ENCODE results near the gene HECTD4. TPM values are rescaled to one million over a fixed set of nuclear protein-coding genes. Genes with fewer than 3 reads are reported as not detected.

The HECTD4 gene
- total and polyA plus RNA-seq, 2 experiments from 2014 or later, result 25.7 to 36.9 TPM

DNA sequence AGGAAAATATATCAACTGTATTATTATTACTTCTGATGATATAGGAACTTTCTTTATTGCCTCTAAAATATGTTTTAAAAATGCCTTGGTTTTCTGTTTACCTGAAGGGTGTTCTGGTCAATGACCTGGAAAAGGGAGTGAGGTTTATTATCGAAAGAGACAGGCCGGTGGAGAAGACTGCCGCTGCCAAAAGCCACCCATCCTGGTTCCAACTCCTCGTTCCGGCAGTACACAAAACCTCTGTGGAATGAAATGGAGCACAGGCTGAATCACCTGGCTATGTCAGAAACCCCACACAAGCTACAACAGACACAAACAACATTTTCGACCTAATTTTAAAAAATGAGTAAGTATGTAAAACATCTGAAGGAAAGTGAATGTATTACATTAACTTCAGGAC is 73.6 kb downstream of the HECTD4 start:
- Mint-ChIP-seq H3K27ac (peak overlapping the region; percentile 26; the same call in 1 of the 2 replicates), H3K4me1 (no peaks in the 10 kb centered on the region), H3K36me3 (ENCODE audit: low read depth) (no peaks in the 10 kb centered on the region), H3K27me3 (ENCODE audit: insufficient read depth, low read depth, poor library complexity) (no peaks in the 10 kb centered on the region), H3K9me3 (no peaks in the 10 kb centered on the region), H3K4me3 (no peak overlapping the region)
- Histone ChIP-seq H3F3A (replicated peaks; ENCODE audit: low read depth) (no peaks in the 10 kb centered on the region), H3K4me1 (ENCODE audit: insufficient read depth) (0 out of 2 replicates have a peak, but pooled peaks cover 8% of the 10 kb centered on the region), H3K4me2 (no peak overlapping the region), H3K79me2 (replicated peaks; ENCODE audit: insufficient read depth) (no peaks in the 10 kb centered on the region), H4K20me1 (replicated peaks; ENCODE audit: insufficient read depth) (no peaks in the 10 kb centered on the region), H3K4me3 (no peak overlapping the region), H3K27ac (ENCODE audit: low read depth) (0 out of 2 replicates have a peak overlapping the region, but pooled peaks have one; percentile 16), H3K9me2 (ENCODE audit: insufficient read depth) (no peaks in the 10 kb centered on the region), H2AFZ (no peak overlapping the region), H3K36me3 (ENCODE audit: insufficient read depth) (peaks cover 8% of the 10 kb centered on the region; the same call in 1 of the 2 replicates), H3K27me3 (ENCODE audit: insufficient read depth) (no peaks in the 10 kb centered on the region)
- DNase-seq (ENCODE audit: low spot score) (no peak), ATAC-seq (no peak)
- TF ChIP-seq ZNF114 (CRISPR knock-in tag; IDR thresholded peaks at IDR 0.05), result no peak
- TF ChIP-seq, protein P1, sequence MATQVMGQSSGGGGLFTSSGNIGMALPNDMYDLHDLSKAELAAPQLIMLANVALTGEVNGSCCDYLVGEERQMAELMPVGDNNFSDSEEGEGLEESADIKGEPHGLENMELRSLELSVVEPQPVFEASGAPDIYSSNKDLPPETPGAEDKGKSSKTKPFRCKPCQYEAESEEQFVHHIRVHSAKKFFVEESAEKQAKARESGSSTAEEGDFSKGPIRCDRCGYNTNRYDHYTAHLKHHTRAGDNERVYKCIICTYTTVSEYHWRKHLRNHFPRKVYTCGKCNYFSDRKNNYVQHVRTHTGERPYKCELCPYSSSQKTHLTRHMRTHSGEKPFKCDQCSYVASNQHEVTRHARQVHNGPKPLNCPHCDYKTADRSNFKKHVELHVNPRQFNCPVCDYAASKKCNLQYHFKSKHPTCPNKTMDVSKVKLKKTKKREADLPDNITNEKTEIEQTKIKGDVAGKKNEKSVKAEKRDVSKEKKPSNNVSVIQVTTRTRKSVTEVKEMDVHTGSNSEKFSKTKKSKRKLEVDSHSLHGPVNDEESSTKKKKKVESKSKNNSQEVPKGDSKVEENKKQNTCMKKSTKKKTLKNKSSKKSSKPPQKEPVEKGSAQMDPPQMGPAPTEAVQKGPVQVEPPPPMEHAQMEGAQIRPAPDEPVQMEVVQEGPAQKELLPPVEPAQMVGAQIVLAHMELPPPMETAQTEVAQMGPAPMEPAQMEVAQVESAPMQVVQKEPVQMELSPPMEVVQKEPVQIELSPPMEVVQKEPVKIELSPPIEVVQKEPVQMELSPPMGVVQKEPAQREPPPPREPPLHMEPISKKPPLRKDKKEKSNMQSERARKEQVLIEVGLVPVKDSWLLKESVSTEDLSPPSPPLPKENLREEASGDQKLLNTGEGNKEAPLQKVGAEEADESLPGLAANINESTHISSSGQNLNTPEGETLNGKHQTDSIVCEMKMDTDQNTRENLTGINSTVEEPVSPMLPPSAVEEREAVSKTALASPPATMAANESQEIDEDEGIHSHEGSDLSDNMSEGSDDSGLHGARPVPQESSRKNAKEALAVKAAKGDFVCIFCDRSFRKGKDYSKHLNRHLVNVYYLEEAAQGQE (IDR thresholded peaks at IDR 0.05; ENCODE audit: unreplicated experiment), result no peak
- TF ChIP-seq NANOG (IDR thresholded peaks at IDR 0.05; ENCODE audit: borderline replicate concordance), result no peak
- no peak for TF ChIP-seq STAT1 (IDR thresholded peaks at IDR 0.05; ENCODE audit: unreplicated experiment)
- no peak for TF ChIP-seq POLR2AphosphoS5 (IDR thresholded peaks at IDR 0.05; ENCODE audit: low read depth)
- TF ChIP-seq CREB1 (CRISPR knock-in tag; IDR thresholded peaks at IDR 0.05; ENCODE audit: low read depth), result no peak
- TF ChIP-seq JUNB (IDR thresholded peaks at IDR 0.05; ENCODE audit: unreplicated experiment), result no peak
- no peak for TF ChIP-seq EZH2phosphoT487 (IDR thresholded peaks at IDR 0.05; ENCODE audit: unreplicated experiment)
- TF ChIP-seq ZNF331 (CRISPR knock-in tag; IDR thresholded peaks at IDR 0.05; ENCODE audit: low read depth), result no peak
- TF ChIP-seq, protein P2, sequence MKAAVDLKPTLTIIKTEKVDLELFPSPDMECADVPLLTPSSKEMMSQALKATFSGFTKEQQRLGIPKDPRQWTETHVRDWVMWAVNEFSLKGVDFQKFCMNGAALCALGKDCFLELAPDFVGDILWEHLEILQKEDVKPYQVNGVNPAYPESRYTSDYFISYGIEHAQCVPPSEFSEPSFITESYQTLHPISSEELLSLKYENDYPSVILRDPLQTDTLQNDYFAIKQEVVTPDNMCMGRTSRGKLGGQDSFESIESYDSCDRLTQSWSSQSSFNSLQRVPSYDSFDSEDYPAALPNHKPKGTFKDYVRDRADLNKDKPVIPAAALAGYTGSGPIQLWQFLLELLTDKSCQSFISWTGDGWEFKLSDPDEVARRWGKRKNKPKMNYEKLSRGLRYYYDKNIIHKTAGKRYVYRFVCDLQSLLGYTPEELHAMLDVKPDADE (IDR thresholded peaks at IDR 0.05), result no peak
- TF ChIP-seq EZH2 (IDR thresholded peaks at IDR 0.05; ENCODE audit: low read depth, unreplicated experiment), result no peak
- TF ChIP-seq CTCF (conservative IDR thresholded peaks at IDR 0.05; ENCODE audit: low read depth in 2 of 2), result no peak
- TF ChIP-seq, protein P3, sequence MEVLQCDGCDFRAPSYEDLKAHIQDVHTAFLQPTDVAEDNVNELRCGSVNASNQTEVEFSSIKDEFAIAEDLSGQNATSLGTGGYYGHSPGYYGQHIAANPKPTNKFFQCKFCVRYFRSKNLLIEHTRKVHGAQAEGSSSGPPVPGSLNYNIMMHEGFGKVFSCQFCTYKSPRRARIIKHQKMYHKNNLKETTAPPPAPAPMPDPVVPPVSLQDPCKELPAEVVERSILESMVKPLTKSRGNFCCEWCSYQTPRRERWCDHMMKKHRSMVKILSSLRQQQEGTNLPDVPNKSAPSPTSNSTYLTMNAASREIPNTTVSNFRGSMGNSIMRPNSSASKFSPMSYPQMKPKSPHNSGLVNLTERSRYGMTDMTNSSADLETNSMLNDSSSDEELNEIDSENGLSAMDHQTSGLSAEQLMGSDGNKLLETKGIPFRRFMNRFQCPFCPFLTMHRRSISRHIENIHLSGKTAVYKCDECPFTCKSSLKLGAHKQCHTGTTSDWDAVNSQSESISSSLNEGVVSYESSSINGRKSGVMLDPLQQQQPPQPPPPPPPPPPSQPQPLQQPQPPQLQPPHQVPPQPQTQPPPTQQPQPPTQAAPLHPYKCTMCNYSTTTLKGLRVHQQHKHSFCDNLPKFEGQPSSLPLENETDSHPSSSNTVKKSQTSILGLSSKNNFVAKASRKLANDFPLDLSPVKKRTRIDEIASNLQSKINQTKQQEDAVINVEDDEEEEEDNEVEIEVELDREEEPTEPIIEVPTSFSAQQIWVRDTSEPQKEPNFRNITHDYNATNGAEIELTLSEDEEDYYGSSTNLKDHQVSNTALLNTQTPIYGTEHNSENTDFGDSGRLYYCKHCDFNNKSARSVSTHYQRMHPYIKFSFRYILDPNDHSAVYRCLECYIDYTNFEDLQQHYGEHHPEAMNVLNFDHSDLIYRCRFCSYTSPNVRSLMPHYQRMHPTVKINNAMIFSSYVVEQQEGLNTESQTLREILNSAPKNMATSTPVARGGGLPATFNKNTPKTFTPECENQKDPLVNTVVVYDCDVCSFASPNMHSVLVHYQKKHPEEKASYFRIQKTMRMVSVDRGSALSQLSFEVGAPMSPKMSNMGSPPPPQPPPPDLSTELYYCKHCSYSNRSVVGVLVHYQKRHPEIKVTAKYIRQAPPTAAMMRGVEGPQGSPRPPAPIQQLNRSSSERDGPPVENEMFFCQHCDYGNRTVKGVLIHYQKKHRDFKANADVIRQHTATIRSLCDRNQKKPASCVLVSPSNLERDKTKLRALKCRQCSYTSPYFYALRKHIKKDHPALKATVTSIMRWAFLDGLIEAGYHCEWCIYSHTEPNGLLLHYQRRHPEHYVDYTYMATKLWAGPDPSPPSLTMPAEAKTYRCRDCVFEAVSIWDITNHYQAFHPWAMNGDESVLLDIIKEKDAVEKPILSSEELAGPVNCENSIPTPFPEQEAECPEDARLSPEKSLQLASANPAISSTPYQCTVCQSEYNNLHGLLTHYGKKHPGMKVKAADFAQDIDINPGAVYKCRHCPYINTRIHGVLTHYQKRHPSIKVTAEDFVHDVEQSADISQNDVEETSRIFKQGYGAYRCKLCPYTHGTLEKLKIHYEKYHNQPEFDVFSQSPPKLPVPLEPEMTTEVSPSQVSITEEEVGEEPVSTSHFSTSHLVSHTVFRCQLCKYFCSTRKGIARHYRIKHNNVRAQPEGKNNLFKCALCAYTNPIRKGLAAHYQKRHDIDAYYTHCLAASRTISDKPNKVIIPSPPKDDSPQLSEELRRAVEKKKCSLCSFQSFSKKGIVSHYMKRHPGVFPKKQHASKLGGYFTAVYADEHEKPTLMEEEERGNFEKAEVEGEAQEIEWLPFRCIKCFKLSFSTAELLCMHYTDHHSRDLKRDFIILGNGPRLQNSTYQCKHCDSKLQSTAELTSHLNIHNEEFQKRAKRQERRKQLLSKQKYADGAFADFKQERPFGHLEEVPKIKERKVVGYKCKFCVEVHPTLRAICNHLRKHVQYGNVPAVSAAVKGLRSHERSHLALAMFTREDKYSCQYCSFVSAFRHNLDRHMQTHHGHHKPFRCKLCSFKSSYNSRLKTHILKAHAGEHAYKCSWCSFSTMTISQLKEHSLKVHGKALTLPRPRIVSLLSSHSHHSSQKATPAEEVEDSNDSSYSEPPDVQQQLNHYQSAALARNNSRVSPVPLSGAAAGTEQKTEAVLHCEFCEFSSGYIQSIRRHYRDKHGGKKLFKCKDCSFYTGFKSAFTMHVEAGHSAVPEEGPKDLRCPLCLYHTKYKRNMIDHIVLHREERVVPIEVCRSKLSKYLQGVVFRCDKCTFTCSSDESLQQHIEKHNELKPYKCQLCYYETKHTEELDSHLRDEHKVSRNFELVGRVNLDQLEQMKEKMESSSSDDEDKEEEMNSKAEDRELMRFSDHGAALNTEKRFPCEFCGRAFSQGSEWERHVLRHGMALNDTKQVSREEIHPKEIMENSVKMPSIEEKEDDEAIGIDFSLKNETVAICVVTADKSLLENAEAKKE (CRISPR knock-in tag; IDR thresholded peaks at IDR 0.05), result no peak

Data from GM23338 (cell line).